OCI-LY1 (cell line): Measurements from ENCODE around the gene MAPK10.

Experiments used
- EZH2 ChIP-seq: fragments of 200-600 bp; sonication (generic), shearing (Covaris generic); IDR thresholded peaks from 2 replicates; pipeline ENCODE4 v1.8.0; 2017; ENCODE audit warnings: borderline replicate concordance, mixed run types, mild to moderate bottlenecking, antibody characterized with exemption, low read length, moderate library complexity, mixed read lengths
- TF ChIP-seq, protein P1 (sequence below): fragments of 200-600 bp; sonication (generic), shearing (Covaris generic); IDR thresholded peaks from 2 replicates; pipeline ENCODE4 v1.5.1; 2017; ENCODE audit warnings: mild to moderate bottlenecking, antibody characterized with exemption, low read length, moderate library complexity, mixed read lengths

- TF ChIP-seq, protein P1, sequence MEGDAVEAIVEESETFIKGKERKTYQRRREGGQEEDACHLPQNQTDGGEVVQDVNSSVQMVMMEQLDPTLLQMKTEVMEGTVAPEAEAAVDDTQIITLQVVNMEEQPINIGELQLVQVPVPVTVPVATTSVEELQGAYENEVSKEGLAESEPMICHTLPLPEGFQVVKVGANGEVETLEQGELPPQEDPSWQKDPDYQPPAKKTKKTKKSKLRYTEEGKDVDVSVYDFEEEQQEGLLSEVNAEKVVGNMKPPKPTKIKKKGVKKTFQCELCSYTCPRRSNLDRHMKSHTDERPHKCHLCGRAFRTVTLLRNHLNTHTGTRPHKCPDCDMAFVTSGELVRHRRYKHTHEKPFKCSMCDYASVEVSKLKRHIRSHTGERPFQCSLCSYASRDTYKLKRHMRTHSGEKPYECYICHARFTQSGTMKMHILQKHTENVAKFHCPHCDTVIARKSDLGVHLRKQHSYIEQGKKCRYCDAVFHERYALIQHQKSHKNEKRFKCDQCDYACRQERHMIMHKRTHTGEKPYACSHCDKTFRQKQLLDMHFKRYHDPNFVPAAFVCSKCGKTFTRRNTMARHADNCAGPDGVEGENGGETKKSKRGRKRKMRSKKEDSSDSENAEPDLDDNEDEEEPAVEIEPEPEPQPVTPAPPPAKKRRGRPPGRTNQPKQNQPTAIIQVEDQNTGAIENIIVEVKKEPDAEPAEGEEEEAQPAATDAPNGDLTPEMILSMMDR: no peak
- TF ChIP-seq EZH2: no peak
Measured at GRCh38 chr4:86035688-86036087, 324.2 kb downstream of the MAPK10 start.
